PFSK-1 (cell line): ENCODE data around the gene LYG2.

Experiments used
- FOXP2 ChIP-seq: optimal IDR thresholded peaks from 2 replicates; pipeline ENCODE3; 2011; ENCODE audit warnings: borderline replicate concordance, control low read depth, inconsistent platforms; ENCODE audit not compliant: insufficient read depth; ENCODE audit errors: extremely low read length, extremely low read depth
- POLR2AphosphoS5 ChIP-seq: IDR thresholded peaks from 2 replicates; pipeline ENCODE4 v1.6.1; 2012; ENCODE audit warnings: low read depth, mild to moderate bottlenecking, control low read depth, low read length, moderate library complexity
- REST ChIP-seq, 2 experiments: IDR thresholded peaks; 2 replicates each; pipeline versions ENCODE4 v1.6.1 to v1.8.0; 2011 to 2012; ENCODE audit warnings: low read depth in 2 of 2, low read length in 2 of 2, control low read depth in 1 of 2, inconsistent platforms in 1 of 2, mild to moderate bottlenecking in 1 of 2, moderate library complexity in 1 of 2; ENCODE audit not compliant: insufficient read depth in 1 of 2
- SIN3A ChIP-seq: IDR thresholded peaks from 2 replicates; pipeline ENCODE4 v1.6.1; 2012; ENCODE audit warnings: mild to moderate bottlenecking, low read length, moderate library complexity, borderline replicate concordance; ENCODE audit not compliant: insufficient read depth
- TAF1 ChIP-seq: IDR thresholded peaks from 2 replicates; pipeline ENCODE4 v1.6.1; 2012; ENCODE audit warnings: low read length, control low read depth, borderline replicate concordance; ENCODE audit not compliant: insufficient read depth

The LYG2 gene

DNA sequence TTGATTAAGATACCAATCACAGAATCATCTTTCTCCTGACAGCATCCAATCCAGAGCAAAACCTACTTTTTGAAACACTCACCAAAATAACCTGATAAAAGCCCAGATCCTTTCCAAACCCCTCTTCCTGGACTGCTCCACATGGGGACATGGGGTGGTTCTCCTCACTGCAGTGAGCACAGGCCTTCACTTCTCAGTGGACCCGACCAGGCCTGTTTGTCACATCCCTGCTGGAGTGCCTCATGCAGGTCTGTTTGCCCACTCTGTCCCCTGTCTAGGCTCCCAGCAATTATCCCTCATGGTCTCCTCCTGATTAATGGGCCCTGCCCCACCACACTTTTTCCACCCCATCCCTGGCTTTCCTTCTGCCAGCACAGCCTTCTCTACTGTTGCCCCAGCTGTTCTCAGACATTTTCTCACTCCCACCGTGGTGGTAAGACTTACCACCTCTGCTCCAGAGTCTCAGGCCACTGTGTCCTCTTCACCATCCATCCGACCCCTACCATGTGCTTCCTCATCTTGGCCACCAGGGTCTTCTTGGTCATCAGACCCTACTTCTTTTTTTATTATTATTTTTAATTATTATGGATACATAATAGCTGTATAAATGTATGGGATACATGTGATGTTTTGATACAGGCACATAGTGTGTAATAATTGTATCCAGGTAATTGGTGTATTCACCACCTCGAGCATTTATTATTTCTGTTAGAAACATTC lies 53.3 kb downstream of the LYG2 start:
- no peak for TF ChIP-seq TAF1
- TF ChIP-seq SIN3A: no peak
- TF ChIP-seq POLR2AphosphoS5: no peak

DNA sequence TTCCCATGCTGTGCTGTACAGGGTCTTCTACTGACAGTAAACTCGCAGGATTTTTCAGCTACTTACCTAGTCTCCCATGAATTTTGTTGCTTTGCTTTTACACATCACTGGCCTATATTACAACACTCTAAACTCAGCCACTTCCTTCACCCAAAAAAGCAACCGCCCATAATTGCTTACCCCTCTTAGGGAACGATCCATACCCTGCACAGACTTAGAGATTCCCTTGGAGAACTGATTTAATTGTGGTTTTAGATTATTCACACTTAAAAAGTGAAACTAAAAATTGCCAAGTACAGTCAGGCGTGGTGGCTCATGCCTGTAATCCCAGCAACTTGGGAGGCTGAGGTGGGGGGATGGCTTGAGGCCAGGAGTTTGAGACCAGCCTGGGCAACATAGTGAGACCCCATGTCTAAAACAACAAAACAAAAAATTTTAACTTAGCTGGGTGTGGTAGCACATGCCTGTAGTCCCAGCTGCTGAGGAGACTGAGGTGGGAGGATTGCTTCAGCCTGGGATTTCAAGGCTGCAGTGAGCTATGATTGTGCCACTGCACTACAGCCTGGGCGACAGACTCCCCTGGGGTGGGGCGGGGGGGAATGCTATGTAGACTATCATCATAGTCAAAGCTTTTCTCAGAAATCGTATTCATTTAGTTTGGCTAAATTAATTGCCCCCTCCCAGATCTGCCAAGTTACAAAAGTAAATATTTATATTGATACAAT lies 55.2 kb downstream of the LYG2 start:
- TF ChIP-seq SIN3A (no peak), REST (IDR thresholded peaks at IDR 0.05; ENCODE audit: insufficient read depth in 1 of 2, low read depth in 2 of 2, low read length in 2 of 2) (no peak), FOXP2 (no peak), TAF1 (no peak), POLR2AphosphoS5 (no peak)

- no peak for TF ChIP-seq REST (IDR thresholded peaks at IDR 0.05; ENCODE audit: insufficient read depth in 1 of 2, low read depth in 2 of 2, low read length in 2 of 2)
- no peak for TF ChIP-seq SIN3A
- no peak for TF ChIP-seq FOXP2
- TF ChIP-seq TAF1: no peak
- no peak for TF ChIP-seq POLR2AphosphoS5
These were observed 57.2 kb downstream of the LYG2 start for GRCh38 chr2:99198103-99198841.
